DND-41 (cell line): ENCODE data around the gene KBTBD13.

ENCODE experiments used
- EZH2 ChIP-seq: IDR thresholded peaks from 3 replicates; pipeline ENCODE4 v1.6.1; 2012; ENCODE audit warnings: borderline replicate concordance, low read depth, mild to moderate bottlenecking, moderate library complexity, low read length, inconsistent platforms; ENCODE audit not compliant: severe bottlenecking
- TF ChIP-seq, protein P1 (sequence below): IDR thresholded peaks from 2 replicates; pipeline ENCODE4 v1.5.1; 2012; ENCODE audit warnings: borderline replicate concordance, low read length, moderate library complexity, mild to moderate bottlenecking; ENCODE audit not compliant: poor library complexity, severe bottlenecking; ENCODE audit errors: extremely low read depth

DNA sequence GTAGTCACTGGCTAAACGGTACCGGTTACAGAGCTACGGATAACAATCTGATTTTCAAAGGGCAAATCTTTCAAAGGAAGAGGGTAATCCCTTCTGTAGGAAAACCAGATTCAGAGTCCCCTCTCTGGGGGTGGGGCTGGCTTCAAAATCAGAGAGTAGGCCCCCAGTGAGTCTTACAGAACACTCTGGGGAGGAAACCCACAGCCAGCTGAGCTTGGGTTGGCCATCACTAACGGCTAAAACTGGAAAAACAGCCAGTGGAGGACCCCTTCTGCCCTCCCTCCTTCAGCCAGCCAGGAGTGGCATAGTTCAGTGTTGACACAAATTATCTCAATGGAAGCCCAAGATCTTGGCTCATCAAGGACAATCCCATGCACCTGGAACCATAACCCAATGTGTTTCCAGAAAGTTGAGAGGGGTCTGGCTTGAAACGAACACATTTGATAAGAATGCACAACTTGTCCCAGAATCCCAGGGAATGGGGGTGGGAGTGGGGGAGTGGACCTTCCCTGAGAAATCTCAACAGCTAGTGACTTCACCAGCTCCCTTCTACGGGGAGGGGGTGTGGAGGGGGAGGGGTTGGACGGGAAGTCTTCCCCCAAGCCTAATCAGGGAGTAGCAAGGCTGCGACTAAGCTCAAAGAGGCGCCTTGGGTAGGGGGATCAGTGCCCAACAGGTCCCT lies 9.8 kb upstream of the KBTBD13 start:
- TF ChIP-seq, protein P1, sequence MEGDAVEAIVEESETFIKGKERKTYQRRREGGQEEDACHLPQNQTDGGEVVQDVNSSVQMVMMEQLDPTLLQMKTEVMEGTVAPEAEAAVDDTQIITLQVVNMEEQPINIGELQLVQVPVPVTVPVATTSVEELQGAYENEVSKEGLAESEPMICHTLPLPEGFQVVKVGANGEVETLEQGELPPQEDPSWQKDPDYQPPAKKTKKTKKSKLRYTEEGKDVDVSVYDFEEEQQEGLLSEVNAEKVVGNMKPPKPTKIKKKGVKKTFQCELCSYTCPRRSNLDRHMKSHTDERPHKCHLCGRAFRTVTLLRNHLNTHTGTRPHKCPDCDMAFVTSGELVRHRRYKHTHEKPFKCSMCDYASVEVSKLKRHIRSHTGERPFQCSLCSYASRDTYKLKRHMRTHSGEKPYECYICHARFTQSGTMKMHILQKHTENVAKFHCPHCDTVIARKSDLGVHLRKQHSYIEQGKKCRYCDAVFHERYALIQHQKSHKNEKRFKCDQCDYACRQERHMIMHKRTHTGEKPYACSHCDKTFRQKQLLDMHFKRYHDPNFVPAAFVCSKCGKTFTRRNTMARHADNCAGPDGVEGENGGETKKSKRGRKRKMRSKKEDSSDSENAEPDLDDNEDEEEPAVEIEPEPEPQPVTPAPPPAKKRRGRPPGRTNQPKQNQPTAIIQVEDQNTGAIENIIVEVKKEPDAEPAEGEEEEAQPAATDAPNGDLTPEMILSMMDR, result no peak
- no peak for TF ChIP-seq EZH2
